Measurements from ENCODE around the gene LZTS2.

GRCh38 chr10:101029520-101030295 is 30.1 kb downstream of the LZTS2 start:
- TF ChIP-seq POLR2AphosphoS5 (IDR thresholded peaks at IDR 0.05) (no peak), CTCF (IDR thresholded peaks at IDR 0.05) (no peak), EP300 (IDR thresholded peaks at IDR 0.05) (no peak)
